ENCODE measurements around the gene FHIT.

Gene FHIT

GRCh38 chr3:60355825-60356224 lies 895.4 kb downstream of the FHIT start:
- no peak overlapping the region for H3K27ac ChIP-seq
- TF ChIP-seq CTCF (IDR thresholded peaks at IDR 0.05; ENCODE audit: low read depth, low read length, missing control alignments): no peak
- H3K27me3 ChIP-seq (replicated peaks): no peaks in the 10 kb centered on the region
- H3K36me3 ChIP-seq (replicated peaks): no peaks in the 10 kb centered on the region
- in situ Hi-C loops (cut with HindIII; ENCODE audit: low pct_ligation_motif_present, low sequenced_read_pairs): no loop called here
- DNase-seq: no peak
- no peak overlapping the region for H3K4me3 ChIP-seq (ENCODE audit: low read depth, low read length)

GRCh38 chr3:60351481-60351880 lies 899.8 kb downstream of the FHIT start:
- in situ Hi-C loops (cut with HindIII; ENCODE audit: low pct_ligation_motif_present, low sequenced_read_pairs): no loop called here
- no peak for TF ChIP-seq CTCF (IDR thresholded peaks at IDR 0.05; ENCODE audit: low read depth, low read length, missing control alignments)
- no peaks in the 10 kb centered on the region for H3K27me3 ChIP-seq (replicated peaks)
- H3K4me3 ChIP-seq (ENCODE audit: low read depth, low read length): no peak overlapping the region
- no peaks in the 10 kb centered on the region for H3K36me3 ChIP-seq (replicated peaks)
- no peak for DNase-seq
- H3K27ac ChIP-seq: no peak overlapping the region

GRCh38 chr3:60344340-60344739 lies 906.9 kb downstream of the FHIT start:
- DNase-seq: no peak
- Histone ChIP-seq H3K27me3 (replicated peaks) (no peaks in the 10 kb centered on the region), H3K27ac (no peak overlapping the region), H3K36me3 (replicated peaks) (no peaks in the 10 kb centered on the region), H3K4me3 (ENCODE audit: low read depth, low read length) (no peak overlapping the region)
- TF ChIP-seq CTCF (IDR thresholded peaks at IDR 0.05; ENCODE audit: low read depth, low read length, missing control alignments): no peak
- in situ Hi-C loops (cut with HindIII; ENCODE audit: low pct_ligation_motif_present, low sequenced_read_pairs): no loop called here

GRCh38 chr3:60343831-60344230 lies 907.4 kb downstream of the FHIT start:
- TF ChIP-seq CTCF (IDR thresholded peaks at IDR 0.05; ENCODE audit: low read depth, low read length, missing control alignments): no peak
- Histone ChIP-seq H3K4me3 (ENCODE audit: low read depth, low read length) (no peak overlapping the region), H3K27me3 (replicated peaks) (no peaks in the 10 kb centered on the region), H3K36me3 (replicated peaks) (no peaks in the 10 kb centered on the region), H3K27ac (no peak overlapping the region)
- in situ Hi-C loops (cut with HindIII; ENCODE audit: low pct_ligation_motif_present, low sequenced_read_pairs): no loop called here
- DNase-seq: no peak

- no peaks in the 10 kb centered on the region for H3K36me3 ChIP-seq (replicated peaks)
- H3K27ac ChIP-seq: no peak overlapping the region
- H3K4me3 ChIP-seq (ENCODE audit: low read depth, low read length): no peak overlapping the region
- no peaks in the 10 kb centered on the region for H3K27me3 ChIP-seq (replicated peaks)
- in situ Hi-C loops (cut with HindIII; ENCODE audit: low pct_ligation_motif_present, low sequenced_read_pairs): no loop called here
- no peak for DNase-seq
- TF ChIP-seq CTCF (IDR thresholded peaks at IDR 0.05; ENCODE audit: low read depth, low read length, missing control alignments): no peak
These were observed 911.9 kb downstream of the FHIT start for GRCh38 chr3:60339304-60339703.

- DNase-seq: no peak
- no peaks in the 10 kb centered on the region for H3K27me3 ChIP-seq (replicated peaks)
- H3K27ac ChIP-seq: no peak overlapping the region
- no peak overlapping the region for H3K4me3 ChIP-seq (ENCODE audit: low read depth, low read length)
- no peaks in the 10 kb centered on the region for H3K36me3 ChIP-seq (replicated peaks)
- no peak for TF ChIP-seq CTCF (IDR thresholded peaks at IDR 0.05; ENCODE audit: low read depth, low read length, missing control alignments)
- in situ Hi-C loops (cut with HindIII; ENCODE audit: low pct_ligation_motif_present, low sequenced_read_pairs): no loop called here
These were observed 913.8 kb downstream of the FHIT start for GRCh38 chr3:60337421-60337820.
